ENCODE results near the gene MYADML2. TPM values are rescaled to one million over a fixed set of nuclear protein-coding genes. Genes with fewer than 3 reads are reported as not detected.

The MYADML2 gene
- total and polyA plus RNA-seq, 10 of the 15 experiments (the other 5 are each of a cell fraction or from before 2014, with no cell fraction given): not detected

- TF ChIP-seq EGR1 (IDR thresholded peaks at IDR 0.05; ENCODE audit: borderline replicate concordance in 1 of 2, low read depth in 2 of 2, low read length in 2 of 2) (peak; percentile 74 to 77), SMARCA5 (IDR thresholded peaks at IDR 0.05) (no peak), GABPA (IDR thresholded peaks at IDR 0.05; ENCODE audit: low read depth) (no peak), SIX5 (IDR thresholded peaks at IDR 0.05; ENCODE audit: low read depth, low read length, severe bottlenecking) (peak; percentile 47), RBBP5 (conservative IDR thresholded peaks at IDR 0.05) (peak; percentile 84; the same call in 1 of the 2 replicates), TCF12 (IDR thresholded peaks at IDR 0.05; ENCODE audit: low read depth, low read length) (peak; percentile 57; the same call in 1 of the 2 replicates), GATAD2B (conservative IDR thresholded peaks at IDR 0.05; ENCODE audit: low read depth) (peak; percentile 99), MTA3 (IDR thresholded peaks at IDR 0.05; ENCODE audit: borderline replicate concordance, low read length) (no peak), IRF3 (IDR thresholded peaks at IDR 0.05) (0 out of 2 replicates have a peak, but pooled peaks have one; percentile 41), MLLT1 (IDR thresholded peaks at IDR 0.05) (no peak), BCL3 (IDR thresholded peaks at IDR 0.05; ENCODE audit: borderline replicate concordance, insufficient read depth, low read depth, low read length, poor library complexity, severe bottlenecking) (peak; percentile 45), ZZZ3 (IDR thresholded peaks at IDR 0.05; ENCODE audit: control insufficient read depth, insufficient read length, low read depth) (no peak), HCFC1 (IDR thresholded peaks at IDR 0.05; ENCODE audit: low read length) (peak; percentile 79), ZNF687 (IDR thresholded peaks at IDR 0.05) (peak; percentile 91), ESRRA (IDR thresholded peaks at IDR 0.05; ENCODE audit: low read length) (no peak), LARP7 (IDR thresholded peaks at IDR 0.05) (peak; percentile 92), KDM1A (IDR thresholded peaks at IDR 0.05; ENCODE audit: borderline replicate concordance) (no peak), ZBTB40 (IDR thresholded peaks at IDR 0.05; ENCODE audit: borderline replicate concordance) (peak; percentile 97)
Observed at GRCh38 chr17:81977211-81977808, 30.3 kb upstream of the MYADML2 start, which contains the start of gene ASPSCR1 (continued).

Data from GM12878 (cell line).